Pancreas (tissue), 10 donors: Measurements from ENCODE around the gene CD200R1L. TPM values are rescaled to one million over a fixed set of nuclear protein-coding genes. Genes with fewer than 3 reads are reported as not detected.

Experiments
- ATAC-seq, 4 donors: fragments of 200-7000 bp; cut with Tn5 transposase; one replicate each; pipeline versions ENCODE4 v1.8.0 to v1.9.1; 2020; ENCODE audit warnings: mild to moderate bottlenecking in 4 of 4, moderate library complexity in 4 of 4
- DNase-seq, 6 donors: peaks; one replicate each; pipeline ENCODE4 v3.0.0-alpha.2; 2020
- FAIRE-seq: peaks from 2 replicates; lab custom pipeline; 2012; peaks lifted over from hg19 to GRCh38; lab: Jason Lieb, UNC
- H3K27ac ChIP-seq, 4 donors: fragments of 200-600 bp; sonication (generic); 1 replicate in 3 of 4; 2 replicates in 1 of 4; pipeline versions ENCODE4 v1.5.0 to v1.8.0; 2020
- H3K27me3 ChIP-seq, 4 donors: fragments of 200-600 bp; one replicate each; pipeline ENCODE4 v1.8.0; 2021
- H3K36me3 ChIP-seq, 3 donors: fragments of 200-600 bp; sonication (generic) in 1 of 3; one replicate each; pipeline versions ENCODE4 v1.5.0 to v1.8.0; 2020 to 2021
- H3K4me1 ChIP-seq, 3 donors: fragments of 200-600 bp; one replicate each; pipeline ENCODE4 v1.8.0; 2021
- H3K4me3 ChIP-seq, 4 donors: fragments of 200-600 bp; sonication (generic) in 2 of 4; one replicate each; pipeline versions ENCODE4 v1.5.0 to v1.8.0; 2020 to 2021
- H3K9me3 ChIP-seq, 4 donors: fragments of 200-600 bp; one replicate each; pipeline ENCODE4 v1.8.0; 2021
- WGBS, 2 donors: extraction: QIAGEN DNeasy Blood & Tissue Kit; methylation state at CpG; one replicate each; pipeline ENCODE4 v1.1.7; 2013; 5-methylcytosine and 5-hydroxymethylcytosine counted together
- intact Hi-C, 3 donors: fragments of 100-400 bp; cut with DNase I; formaldehyde crosslinking; loops; one replicate each; pipeline versions ENCODE4 v1.11.1 to v1.14.2; 2022
- polyA plus RNA-seq, 2 donors: library from polyadenylated mRNA; stranded (reverse); fragments of 200-250 nt; gene quantifications; one replicate each; pipeline ENCODE4 v1.2.3, GENCODE V29; 2013
- total RNA-seq, 6 donors: library from RNA; stranded (reverse); fragmentation: NEBNext Ultra II Directional in 4 of 6; extraction: Animal tissue kit (Norgen Biotek cat#: 25700) in 4 of 6; gene quantifications; one replicate each; pipeline versions ENCODE4 v1.2.1 to v1.2.4, GENCODE V29; 2021 to 2023
- TF ChIP-seq, protein P1 (sequence below), 4 donors: fragments of 200-600 bp; sonication (generic) in 3 of 4; IDR thresholded peaks; one replicate each; pipeline versions ENCODE4 v1.5.0 to v1.8.0; 2021; ENCODE audit warnings: antibody characterized with exemption in 4 of 4
- donor health status: healthy with polysubstance abuse.
- donor health status: DM: no; HTN: no; CAD: no; lungs with moderate emphysema.
- donor health status: DM: no; HTN: no; CAD: no.
- donor health status: control.
- donor health status: control.
- donor health status: Bipolar disorder and iron deficiency.
- donor health status: DM: yes; HTN: yes; CAD: no.
- donor health status: DM: no; HTN: no; CAD: no.
- donor health status: DM: no; HTN: no; CAD: no.
- donor health status: DM: yes; HTN: yes; CAD: no.

CD200R1L gene
- total and polyA plus RNA-seq, 8 donors, result not detected

DNA sequence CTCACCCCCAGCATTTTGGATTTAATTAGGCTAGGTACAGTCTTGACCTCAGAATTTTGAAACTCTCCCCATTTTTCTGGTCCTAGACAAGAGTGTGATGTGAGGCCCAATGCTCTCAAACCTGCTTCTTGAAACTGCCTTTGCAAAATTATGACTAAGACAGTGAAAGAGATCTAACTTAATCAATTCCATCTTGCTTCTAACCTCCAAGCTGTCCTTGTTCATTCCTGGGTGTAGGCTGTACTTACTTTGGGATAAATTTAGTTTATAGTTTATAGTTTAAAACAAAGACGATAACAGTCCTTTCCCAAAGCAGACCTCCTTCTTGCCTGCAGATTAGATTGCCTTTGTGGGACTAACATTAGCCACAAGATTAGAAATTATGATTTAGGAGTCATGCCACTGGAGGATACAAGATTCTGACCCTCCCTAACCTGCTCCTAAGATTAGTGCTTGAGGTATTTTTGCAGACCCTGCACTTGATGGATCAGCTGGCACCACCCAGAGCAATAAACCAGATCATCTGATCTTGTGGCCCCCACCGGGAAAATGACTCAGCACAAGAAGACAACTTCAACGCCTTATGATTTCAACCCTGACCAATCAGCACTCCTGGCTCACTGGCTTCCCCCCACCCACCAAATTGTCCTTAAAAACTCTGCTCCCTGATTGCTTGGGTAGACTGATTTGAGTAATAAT, 59.6 kb downstream of the CD200R1L start:
- TF ChIP-seq, protein P1, sequence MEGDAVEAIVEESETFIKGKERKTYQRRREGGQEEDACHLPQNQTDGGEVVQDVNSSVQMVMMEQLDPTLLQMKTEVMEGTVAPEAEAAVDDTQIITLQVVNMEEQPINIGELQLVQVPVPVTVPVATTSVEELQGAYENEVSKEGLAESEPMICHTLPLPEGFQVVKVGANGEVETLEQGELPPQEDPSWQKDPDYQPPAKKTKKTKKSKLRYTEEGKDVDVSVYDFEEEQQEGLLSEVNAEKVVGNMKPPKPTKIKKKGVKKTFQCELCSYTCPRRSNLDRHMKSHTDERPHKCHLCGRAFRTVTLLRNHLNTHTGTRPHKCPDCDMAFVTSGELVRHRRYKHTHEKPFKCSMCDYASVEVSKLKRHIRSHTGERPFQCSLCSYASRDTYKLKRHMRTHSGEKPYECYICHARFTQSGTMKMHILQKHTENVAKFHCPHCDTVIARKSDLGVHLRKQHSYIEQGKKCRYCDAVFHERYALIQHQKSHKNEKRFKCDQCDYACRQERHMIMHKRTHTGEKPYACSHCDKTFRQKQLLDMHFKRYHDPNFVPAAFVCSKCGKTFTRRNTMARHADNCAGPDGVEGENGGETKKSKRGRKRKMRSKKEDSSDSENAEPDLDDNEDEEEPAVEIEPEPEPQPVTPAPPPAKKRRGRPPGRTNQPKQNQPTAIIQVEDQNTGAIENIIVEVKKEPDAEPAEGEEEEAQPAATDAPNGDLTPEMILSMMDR (IDR thresholded peaks at IDR 0.05), result no peak
- FAIRE-seq (no peak), ATAC-seq (no peak), DNase-seq (no peak)
- Histone ChIP-seq H3K4me1 (no peaks in the 10 kb centered on the region), H3K36me3 (no peaks in the 10 kb centered on the region), H3K27me3 (no peaks in the 10 kb centered on the region), H3K27ac (no peak overlapping the region), H3K9me3 (no peaks in the 10 kb centered on the region), H3K4me3 (no peak overlapping the region)
- WGBS, 2 donors, result 84 to 88% methylated on average over 3 of the region's 3 CpGs
- intact Hi-C loops, result no loop called here

DNA sequence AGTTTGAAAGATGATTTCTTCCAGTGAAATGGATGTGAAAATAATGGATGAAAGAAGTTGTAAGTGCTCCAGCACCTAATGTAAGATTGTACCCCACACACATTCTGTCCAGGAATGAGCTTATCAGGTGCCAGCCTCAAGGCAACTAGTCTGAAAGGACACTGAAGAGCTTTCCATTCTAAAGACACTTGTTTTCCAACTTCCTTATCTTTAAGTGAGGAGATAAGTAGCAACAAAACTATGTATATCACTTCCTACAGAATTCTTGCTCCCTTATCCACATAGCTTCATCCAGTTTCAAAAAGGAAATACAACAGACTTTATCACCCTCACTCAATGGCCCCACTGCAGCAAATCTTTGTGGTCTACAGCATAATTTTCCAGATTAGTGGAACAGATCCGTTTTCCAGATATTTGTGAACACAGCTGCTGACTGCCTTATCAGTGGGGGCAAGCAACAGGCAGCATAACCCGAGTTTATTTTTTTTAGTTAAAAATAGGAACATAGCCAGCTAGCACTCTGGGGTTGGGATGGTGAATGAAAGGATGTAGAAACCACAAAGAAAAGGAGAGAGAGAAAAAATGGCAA, 60.6 kb downstream of the CD200R1L start:
- FAIRE-seq, result no peak
- Histone ChIP-seq H3K27ac (no peak overlapping the region), H3K4me3 (no peak overlapping the region), H3K36me3 (no peaks in the 10 kb centered on the region), H3K4me1 (no peaks in the 10 kb centered on the region), H3K9me3 (no peaks in the 10 kb centered on the region), H3K27me3 (no peaks in the 10 kb centered on the region)
- no peak for ATAC-seq
- DNase-seq, result no peak
- TF ChIP-seq, protein P1 (IDR thresholded peaks at IDR 0.05), result no peak
- intact Hi-C loops, result no loop called here
- WGBS, 2 donors, result 0 to 1% methylated on average over 2 of the region's 2 CpGs

DNA sequence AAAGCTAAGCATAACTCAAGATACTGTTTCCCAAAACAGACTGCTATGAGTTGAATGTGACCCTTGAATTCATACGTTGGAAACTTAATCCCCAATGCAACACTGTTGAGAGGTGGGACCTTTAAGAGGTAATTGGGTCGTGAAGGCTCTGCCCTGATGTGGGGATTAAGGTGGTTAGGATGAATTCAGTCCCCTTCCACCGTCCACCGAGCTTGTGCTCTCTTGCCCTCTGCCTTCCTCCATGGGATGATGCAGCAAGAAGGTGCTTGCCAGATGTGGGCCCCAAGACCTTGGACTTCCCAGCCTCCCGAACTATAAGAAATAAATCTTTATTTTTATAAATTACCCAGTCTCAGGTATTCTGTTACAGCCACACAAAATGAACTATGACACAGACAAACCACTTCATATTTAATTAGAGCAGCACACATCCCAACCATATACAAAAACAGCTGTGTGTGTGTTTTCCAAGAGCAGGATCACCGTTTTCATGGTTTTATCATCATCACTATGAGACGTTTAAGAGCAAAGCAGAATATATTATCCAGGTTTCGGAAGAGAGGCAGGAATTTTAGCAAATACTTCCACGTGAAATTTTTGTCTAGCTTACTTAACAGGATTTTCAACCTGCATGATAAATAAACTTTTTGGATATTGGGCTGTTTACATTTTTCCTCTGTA, 61.2 kb downstream of the CD200R1L start:
- TF ChIP-seq, protein P1 (IDR thresholded peaks at IDR 0.05), result no peak
- no peak for ATAC-seq

DNA sequence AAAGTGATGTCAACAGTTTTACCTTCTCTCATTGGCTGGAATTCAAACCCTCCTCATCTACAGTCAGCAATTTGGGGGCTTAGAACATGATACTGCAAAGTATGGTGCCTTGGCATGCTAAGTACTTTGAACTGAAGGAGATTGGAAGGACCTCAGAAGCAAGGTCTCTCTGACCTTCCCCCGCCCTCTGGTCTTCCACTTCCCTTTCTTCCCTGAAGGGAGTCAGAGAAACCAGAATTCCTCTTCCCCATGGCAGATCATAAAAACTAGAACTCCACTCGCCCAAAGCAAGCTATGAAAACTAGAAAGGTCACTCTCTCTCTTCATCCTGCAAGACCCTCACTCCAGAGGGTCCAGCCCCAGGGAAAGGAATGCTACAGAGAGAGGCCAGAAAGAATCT, 64.2 kb downstream of the CD200R1L start:
- ATAC-seq (no peak), FAIRE-seq (no peak), DNase-seq (no peak)
- H3K36me3 ChIP-seq, result no peaks in the 10 kb centered on the region
- intact Hi-C loops, result no loop called here
- no peak overlapping the region for H3K4me3 ChIP-seq
- WGBS, 2 donors, result 15 to 53% methylated on average over 2 of the region's 2 CpGs
- H3K27me3 ChIP-seq, result no peaks in the 10 kb centered on the region
- H3K9me3 ChIP-seq, result no peaks in the 10 kb centered on the region
- TF ChIP-seq, protein P1 (IDR thresholded peaks at IDR 0.05), result no peak
- H3K27ac ChIP-seq, result no peak overlapping the region
- no peaks in the 10 kb centered on the region for H3K4me1 ChIP-seq

More for the DNA sequence above, 61.2 kb downstream of the CD200R1L start:
- no peak overlapping the region for H3K4me3 ChIP-seq
- no peaks in the 10 kb centered on the region for H3K9me3 ChIP-seq
- FAIRE-seq, result no peak
- no peaks in the 10 kb centered on the region for H3K4me1 ChIP-seq
- DNase-seq, result no peak
- WGBS, 2 donors, result 54 to 58% methylated on average over 9 of the region's 9 CpGs
- no peaks in the 10 kb centered on the region for H3K36me3 ChIP-seq
- H3K27ac ChIP-seq, result no peak overlapping the region
- no peaks in the 10 kb centered on the region for H3K27me3 ChIP-seq
- intact Hi-C loops, result no loop called here
